Transverse colon (tissue), 4 donors: ENCODE data around the gene IGFBP6. TPM values are rescaled to one million over a fixed set of nuclear protein-coding genes. Genes with fewer than 3 reads are reported as not detected.

Experiments used
- DNase-seq: peaks from one replicate; pipeline ENCODE4 v3.0.0-alpha.2; 2019
- H3K27ac ChIP-seq, 4 donors: fragments of 200-600 bp; sonication (generic); 2 replicates each; pipeline ENCODE4 v1.5.1; 2016 to 2018; ENCODE audit warnings: inconsistent platforms in 4 of 4
- H3K27me3 ChIP-seq: fragments of 200-600 bp; sonication (generic); 2 replicates; pipeline ENCODE4 v1.5.1; 2017; ENCODE audit warnings: inconsistent platforms
- H3K36me3 ChIP-seq, 4 donors: fragments of 200-600 bp; sonication (generic); 2 replicates each; pipeline ENCODE4 v1.5.1; 2017 to 2019; ENCODE audit warnings: inconsistent platforms in 4 of 4
- H3K4me1 ChIP-seq, 4 donors: fragments of 200-600 bp; sonication (generic); 2 replicates each; pipeline ENCODE4 v1.5.1; 2017 to 2020; ENCODE audit warnings: inconsistent platforms in 4 of 4
- H3K4me3 ChIP-seq, 4 donors: fragments of 200-600 bp; sonication (generic); 1 replicate in 1 of 4; 2 replicates in 3 of 4; pipeline versions ENCODE4 v1.5.1 to v1.6.1; 2017 to 2019; ENCODE audit warnings: inconsistent platforms in 4 of 4
- H3K9me3 ChIP-seq, 2 donors: fragments of 200-600 bp; sonication (generic); 2 replicates each; pipeline ENCODE4 v1.5.1; 2017 to 2019; ENCODE audit warnings: inconsistent platforms in 2 of 2
- EP300 ChIP-seq: sonication (generic); formaldehyde crosslinking; IDR thresholded peaks from one replicate; pipeline ENCODE4 v1.6.1; 2017; ENCODE audit warnings: antibody characterized with exemption, low read depth
- POLR2A ChIP-seq: fragments of 450-650 bp; IDR thresholded peaks from one replicate; pipeline ENCODE4 v1.6.1; 2016; ENCODE audit warnings: antibody characterized with exemption, mild to moderate bottlenecking, moderate library complexity
- POLR2AphosphoS5 ChIP-seq, 3 donors: sonication (generic); formaldehyde crosslinking; IDR thresholded peaks; one replicate each; pipeline ENCODE4 v1.6.1; 2016; ENCODE audit warnings: antibody characterized with exemption in 3 of 3
- WGBS, 2 donors: methylation state at CpG; one replicate each; pipeline ENCODE4 v1.1.5; 2018; ENCODE audit warnings: low coverage in 1 of 2; 5-methylcytosine and 5-hydroxymethylcytosine counted together
- in situ Hi-C, 4 donors: fragments of 200-750 bp; cut with MboI; loops; one replicate each; pipeline versions ENCODE4 v1.15.0 to v1.15.1; 2017; ENCODE audit warnings: low sequenced_read_pairs in 3 of 4, low pct_ligation_motif_present in 1 of 4, low pct_unique_long_range_greater_than_20kb in 1 of 4
- intact Hi-C: fragments of 100-400 bp; cut with DNase I; formaldehyde crosslinking; loops from one replicate; pipeline ENCODE4 v1.15.1; 2023; ENCODE audit warnings: low total_unique reads
- total RNA-seq, 4 donors: library from RNA; depleted of rRNA; stranded (reverse); fragments of >200 nt; gene quantifications; one replicate each; pipeline ENCODE4 v1.1.0, GENCODE V29; 2016
- TF ChIP-seq, protein P1 (sequence below), 5 experiments: fragments of 200-600 bp in 3 of 5; fragments of 450-650 bp in 2 of 5; sonication (generic) in 3 of 5; IDR thresholded peaks; 1 replicate in 2 of 5; 2 replicates in 3 of 5; pipeline ENCODE4 v1.5.1; 2016 to 2017; ENCODE audit warnings: antibody characterized with exemption in 5 of 5, inconsistent platforms in 3 of 5, mild to moderate bottlenecking in 2 of 5, moderate library complexity in 1 of 5

Gene IGFBP6, protein sequence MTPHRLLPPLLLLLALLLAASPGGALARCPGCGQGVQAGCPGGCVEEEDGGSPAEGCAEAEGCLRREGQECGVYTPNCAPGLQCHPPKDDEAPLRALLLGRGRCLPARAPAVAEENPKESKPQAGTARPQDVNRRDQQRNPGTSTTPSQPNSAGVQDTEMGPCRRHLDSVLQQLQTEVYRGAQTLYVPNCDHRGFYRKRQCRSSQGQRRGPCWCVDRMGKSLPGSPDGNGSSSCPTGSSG
- total RNA-seq = 100 to 1,000 TPM in 1 of 4 donors, 10 to 100 TPM in 3; 38.5 to 106 (median 94.5) TPM

DNA sequence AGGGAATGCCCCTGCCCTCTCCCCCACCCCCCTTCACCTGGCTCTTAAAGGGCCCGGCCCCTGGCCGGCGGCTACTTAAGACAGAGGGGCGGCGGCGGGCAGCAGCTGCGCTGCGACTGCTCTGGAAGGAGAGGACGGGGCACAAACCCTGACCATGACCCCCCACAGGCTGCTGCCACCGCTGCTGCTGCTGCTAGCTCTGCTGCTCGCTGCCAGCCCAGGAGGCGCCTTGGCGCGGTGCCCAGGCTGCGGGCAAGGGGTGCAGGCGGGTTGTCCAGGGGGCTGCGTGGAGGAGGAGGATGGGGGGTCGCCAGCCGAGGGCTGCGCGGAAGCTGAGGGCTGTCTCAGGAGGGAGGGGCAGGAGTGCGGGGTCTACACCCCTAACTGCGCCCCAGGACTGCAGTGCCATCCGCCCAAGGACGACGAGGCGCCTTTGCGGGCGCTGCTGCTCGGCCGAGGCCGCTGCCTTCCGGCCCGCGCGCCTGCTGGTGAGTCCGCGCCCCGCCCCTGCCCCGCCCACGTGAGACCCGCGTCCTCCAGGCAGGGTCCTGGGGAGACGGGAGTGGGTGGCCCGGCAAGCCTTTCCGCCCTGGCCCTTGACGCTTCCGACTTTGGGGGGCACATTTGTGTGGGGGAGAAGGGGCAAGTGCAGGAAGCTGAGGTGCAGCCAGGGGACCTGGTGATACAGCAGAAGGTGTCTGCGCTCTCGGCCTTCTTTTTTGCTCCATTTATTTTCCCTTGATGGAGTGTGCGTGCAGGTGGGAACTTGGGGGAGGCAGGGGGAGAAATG lies at the start of gene IGFBP6:
Gene IGFBP6, plus strand, starts transcription at position 104 of the 790 bp plus-strand sequence. Its CDS starts 51 bp downstream, at position 155.
- Histone ChIP-seq H3K36me3 (no peaks in the 10 kb centered on the region), H3K27ac (peak within 1 kb of the TSS; percentile 77 to 88 (median 84)), H3K4me1 (peaks cover 18 to 30% (median 23%) of the 10 kb centered on the region in 4 donors), H3K9me3 (no peaks in the 10 kb centered on the region), H3K27me3 (peaks cover 28% of the 10 kb centered on the region), H3K4me3 (peak within 1 kb of the TSS; percentile 30 to 59 (median 44))
- intact Hi-C loops (loop anchor here (2.0 kb wide), 1 partner anchor 25 kb away; no protein-coding TSS in a partner anchor), in situ Hi-C loops (no loop called here)
- 4% methylated on average over 15 of the region's 51 CpGs; no CpG with 5 or more reads in 1 of the 2 donors for WGBS, 2 donors
- TF ChIP-seq POLR2A (no peak), POLR2AphosphoS5 (IDR thresholded peaks at IDR 0.05) (peak in 1 of 3 donors; percentile 20), EP300 (no peak)
- TF ChIP-seq, protein P1, sequence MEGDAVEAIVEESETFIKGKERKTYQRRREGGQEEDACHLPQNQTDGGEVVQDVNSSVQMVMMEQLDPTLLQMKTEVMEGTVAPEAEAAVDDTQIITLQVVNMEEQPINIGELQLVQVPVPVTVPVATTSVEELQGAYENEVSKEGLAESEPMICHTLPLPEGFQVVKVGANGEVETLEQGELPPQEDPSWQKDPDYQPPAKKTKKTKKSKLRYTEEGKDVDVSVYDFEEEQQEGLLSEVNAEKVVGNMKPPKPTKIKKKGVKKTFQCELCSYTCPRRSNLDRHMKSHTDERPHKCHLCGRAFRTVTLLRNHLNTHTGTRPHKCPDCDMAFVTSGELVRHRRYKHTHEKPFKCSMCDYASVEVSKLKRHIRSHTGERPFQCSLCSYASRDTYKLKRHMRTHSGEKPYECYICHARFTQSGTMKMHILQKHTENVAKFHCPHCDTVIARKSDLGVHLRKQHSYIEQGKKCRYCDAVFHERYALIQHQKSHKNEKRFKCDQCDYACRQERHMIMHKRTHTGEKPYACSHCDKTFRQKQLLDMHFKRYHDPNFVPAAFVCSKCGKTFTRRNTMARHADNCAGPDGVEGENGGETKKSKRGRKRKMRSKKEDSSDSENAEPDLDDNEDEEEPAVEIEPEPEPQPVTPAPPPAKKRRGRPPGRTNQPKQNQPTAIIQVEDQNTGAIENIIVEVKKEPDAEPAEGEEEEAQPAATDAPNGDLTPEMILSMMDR (IDR thresholded peaks at IDR 0.05) = peak in 2 of 5 experiments; percentile 28 to 37
- DNase-seq = peak; percentile 66

DNA sequence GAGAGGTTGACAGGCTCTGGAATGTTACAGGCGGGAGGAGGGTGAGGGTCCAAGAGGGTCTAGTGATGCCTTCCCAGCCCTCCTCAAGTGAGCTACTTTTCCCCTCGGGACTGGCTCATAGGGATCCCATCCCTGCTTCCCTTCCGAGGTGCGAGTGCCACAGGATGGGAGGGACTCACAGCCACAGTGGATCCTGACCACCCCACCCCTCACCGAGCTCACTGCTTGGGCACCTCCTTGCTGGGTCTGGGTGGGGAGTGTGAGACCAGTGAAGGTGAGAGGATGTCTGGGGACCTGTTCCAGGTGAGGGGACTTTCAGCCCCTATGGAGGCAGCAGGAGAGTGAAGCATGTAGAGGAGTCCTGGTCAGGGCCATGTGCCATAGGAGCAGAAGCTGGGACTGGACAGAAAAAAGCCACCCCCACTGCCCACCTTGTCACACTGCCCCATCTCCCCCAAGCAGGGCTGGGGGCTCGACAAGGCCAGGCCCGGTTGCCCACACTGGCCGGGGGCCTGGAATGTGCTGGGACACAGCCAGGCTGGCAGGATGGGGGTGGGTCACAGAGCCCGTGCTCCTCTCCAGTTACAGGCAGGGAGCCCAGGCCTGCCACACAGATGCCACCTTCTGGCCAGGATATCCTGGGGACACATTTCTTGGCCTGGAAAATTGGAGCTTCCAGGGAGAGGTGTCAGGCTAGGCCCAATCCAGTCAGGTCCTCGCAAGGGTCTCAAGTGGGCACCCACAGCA lies 49.3 kb upstream of the IGFBP6 start:
- Histone ChIP-seq H3K9me3 (no peaks in the 10 kb centered on the region), H3K27me3 (no peaks in the 10 kb centered on the region), H3K27ac (peak overlapping the region; percentile 89 to 98 (median 96)), H3K36me3 (no peaks in the 10 kb centered on the region), H3K4me3 (peak overlapping the region; percentile 24 to 57 (median 44)), H3K4me1 (peaks cover 43 to 89% (median 79%) of the 10 kb centered on the region in 4 donors)
- WGBS, 2 donors = 26% methylated on average over 10 of the region's 10 CpGs; no CpG with 5 or more reads in 1 of the 2 donors
- DNase-seq = peak; percentile 63
- in situ Hi-C loops (no loop called here), intact Hi-C loops (no loop called here)
- TF ChIP-seq, protein P1 (IDR thresholded peaks at IDR 0.05) = peak in 3 of 5 experiments; percentile 19 to 25 (median 24)
- TF ChIP-seq POLR2A = no peak

- intact Hi-C loops = no loop called here
- in situ Hi-C loops = no loop called here
- Histone ChIP-seq H3K36me3 (no peaks in the 10 kb centered on the region), H3K27ac (peak overlapping the region; percentile 89 to 98 (median 96)), H3K4me3 (peak overlapping the region in 3 of 4 donors; percentile 24 to 57 (median 48)), H3K27me3 (no peaks in the 10 kb centered on the region), H3K9me3 (no peaks in the 10 kb centered on the region), H3K4me1 (peaks cover 46 to 91% (median 83%) of the 10 kb centered on the region in 4 donors)
- TF ChIP-seq, protein P1 (IDR thresholded peaks at IDR 0.05) = no peak
- peak in 2 of 3 donors; percentile 5 to 9 for TF ChIP-seq POLR2AphosphoS5 (IDR thresholded peaks at IDR 0.05)
- WGBS, 2 donors = 26% methylated on average over 6 of the region's 6 CpGs; no CpG with 5 or more reads in 1 of the 2 donors
- peak; percentile 61 for DNase-seq
These were observed 48.6 kb upstream of the IGFBP6 start for GRCh38 chr12:53048780-53049401.
